SU-DHL-6 (cell line): ENCODE data around the gene TTLL1.

Experiments used
- CTCF ChIP-seq: fragments of 200-600 bp; sonication (generic); IDR thresholded peaks from one replicate; pipeline ENCODE4 v1.5.1; 2017; ENCODE audit warnings: antibody characterized with exemption, mild to moderate bottlenecking, low read length, moderate library complexity; ENCODE audit not compliant: insufficient read depth, poor library complexity, severe bottlenecking
- EZH2phosphoT487 ChIP-seq: fragments of 200-600 bp; sonication (generic), shearing (Covaris generic); conservative IDR thresholded peaks from 2 replicates; pipeline ENCODE4 v1.6.1; 2018; ENCODE audit warnings: mild to moderate bottlenecking, antibody characterized with exemption, low read length, moderate library complexity, mixed read lengths

GRCh38 chr22:43039800-43040199 lies 49.4 kb downstream of the TTLL1 start:
- TF ChIP-seq CTCF (no peak), EZH2phosphoT487 (no peak)
